WTC11 (cell line): ENCODE results near the gene GPRC5A.

Experiments
- CTCF ChIP-seq: fragments of 200-600 bp; IDR thresholded peaks from 2 replicates; pipeline ENCODE4 v1.8.0; 2022; ENCODE audit warnings: antibody characterized with exemption
- TCF7 ChIP-seq: sonication (generic); formaldehyde crosslinking; IDR thresholded peaks from 2 replicates; pipeline ENCODE4 v1.8.0; 2022; ENCODE audit warnings: mild to moderate bottlenecking, low read depth, missing genetic modification reagents, moderate library complexity
- ZNF121 ChIP-seq: sonication (generic); formaldehyde crosslinking; IDR thresholded peaks from 2 replicates; pipeline ENCODE4 v1.8.0; 2023; ENCODE audit warnings: missing genetic modification reagents
- ZNF263 ChIP-seq: sonication (generic); formaldehyde crosslinking; IDR thresholded peaks from 2 replicates; pipeline ENCODE4 v1.8.1; 2022; ENCODE audit warnings: low read depth, mild to moderate bottlenecking, moderate library complexity, missing genetic modification reagents
- ZNF423 ChIP-seq: fragments of 250-450 bp; sonication (Bioruptor Pico); IDR thresholded peaks from 2 replicates; pipeline ENCODE4 v2.1.2; 2022; ENCODE audit warnings: mild to moderate bottlenecking, moderate library complexity
- TF ChIP-seq, protein P1 (sequence below): sonication (generic); formaldehyde crosslinking; IDR thresholded peaks from 2 replicates; pipeline ENCODE4 v1.8.1; 2023; ENCODE audit warnings: mild to moderate bottlenecking, missing genetic modification reagents, moderate library complexity
- TF ChIP-seq, protein P2 (sequence below): sonication (generic); formaldehyde crosslinking; IDR thresholded peaks from 2 replicates; pipeline ENCODE4 v1.8.1; 2023; ENCODE audit warnings: mild to moderate bottlenecking, missing genetic modification reagents

DNA sequence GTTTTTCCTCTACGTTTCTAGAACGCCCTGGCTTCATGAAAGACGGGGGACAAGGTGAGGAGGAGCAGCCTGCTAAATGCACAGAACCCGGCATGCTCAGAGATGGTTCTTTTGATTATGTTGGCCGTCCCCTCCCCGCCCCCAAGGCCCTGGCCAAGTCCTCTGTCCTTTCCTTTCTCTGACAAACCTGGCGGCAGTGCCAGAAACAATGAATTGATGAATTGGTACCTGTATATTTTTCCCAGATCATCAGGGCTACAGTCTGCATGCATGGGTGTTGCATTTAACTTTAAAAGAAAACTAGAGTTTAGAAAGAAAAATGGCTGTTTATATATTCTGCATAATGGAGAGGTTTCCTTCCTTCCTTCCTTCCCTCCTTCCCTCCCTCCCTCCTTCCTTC is 31.6 kb downstream of the GPRC5A start:
- TF ChIP-seq CTCF (no peak), ZNF263 (CRISPR knock-in tag) (no peak), ZNF121 (no peak), ZNF423 (CRISPR knock-in tag) (no peak), TCF7 (CRISPR knock-in tag) (no peak)
- TF ChIP-seq, protein P1, sequence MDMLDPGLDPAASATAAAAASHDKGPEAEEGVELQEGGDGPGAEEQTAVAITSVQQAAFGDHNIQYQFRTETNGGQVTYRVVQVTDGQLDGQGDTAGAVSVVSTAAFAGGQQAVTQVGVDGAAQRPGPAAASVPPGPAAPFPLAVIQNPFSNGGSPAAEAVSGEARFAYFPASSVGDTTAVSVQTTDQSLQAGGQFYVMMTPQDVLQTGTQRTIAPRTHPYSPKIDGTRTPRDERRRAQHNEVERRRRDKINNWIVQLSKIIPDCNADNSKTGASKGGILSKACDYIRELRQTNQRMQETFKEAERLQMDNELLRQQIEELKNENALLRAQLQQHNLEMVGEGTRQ = no peak
- TF ChIP-seq, protein P2, sequence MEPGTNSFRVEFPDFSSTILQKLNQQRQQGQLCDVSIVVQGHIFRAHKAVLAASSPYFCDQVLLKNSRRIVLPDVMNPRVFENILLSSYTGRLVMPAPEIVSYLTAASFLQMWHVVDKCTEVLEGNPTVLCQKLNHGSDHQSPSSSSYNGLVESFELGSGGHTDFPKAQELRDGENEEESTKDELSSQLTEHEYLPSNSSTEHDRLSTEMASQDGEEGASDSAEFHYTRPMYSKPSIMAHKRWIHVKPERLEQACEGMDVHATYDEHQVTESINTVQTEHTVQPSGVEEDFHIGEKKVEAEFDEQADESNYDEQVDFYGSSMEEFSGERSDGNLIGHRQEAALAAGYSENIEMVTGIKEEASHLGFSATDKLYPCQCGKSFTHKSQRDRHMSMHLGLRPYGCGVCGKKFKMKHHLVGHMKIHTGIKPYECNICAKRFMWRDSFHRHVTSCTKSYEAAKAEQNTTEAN = no peak
